Measurements from ENCODE around the gene RETN. TPM values are rescaled to one million over a fixed set of nuclear protein-coding genes. Genes with fewer than 3 reads are reported as not detected.
A peak's percentile ranks its signal among the peaks of the same experiment; 100 is the strongest.

The RETN gene
- total RNA-seq, 1 experiment from 2014 or later = not detected

GRCh38 chr19:7629347-7630054 lies 39.3 kb upstream of the RETN start, which contains the start of the genes PET100 and XAB2:
Gene PET100, plus strand, starts transcription at chr19:7629793. Its CDS starts 41 bp downstream, at chr19:7629834.
Gene XAB2, minus strand, starts transcription at chr19:7629545. Its CDS starts 18 bp downstream, at chr19:7629527.
- no peak for TF ChIP-seq CTCF (IDR thresholded peaks at IDR 0.05; ENCODE audit: insufficient read depth in 1 of 2, low read depth in 1 of 2, low read length in 1 of 2, severe bottlenecking in 1 of 2, unreplicated experiment in 1 of 2)
- Histone ChIP-seq H3K9me3 (no peaks in the 10 kb centered on the region), H3K27me3 (replicated peaks; ENCODE audit: control insufficient read depth, insufficient read depth, low read length) (no peaks in the 10 kb centered on the region), H3K36me3 (ENCODE audit: control insufficient read depth, insufficient read depth, low read length) (no peaks in the 10 kb centered on the region; the same call in 1 of the 2 replicates), H3K4me1 (peaks cover 8% of the 10 kb centered on the region; the same call in 1 of the 2 replicates), H3K4me3 (ENCODE audit: low read depth, low read length) (peak within 1 kb of the TSS; percentile 85)
- intact Hi-C loops (cut with micrococcal nuclease; ENCODE audit: unreplicated experiment) = loop anchor here (1.0 kb wide), 1 partner anchor 8 kb away; the partner anchor contains the start of gene STXBP2
- Mint-ChIP-seq H3K4me3 (ENCODE audit: unreplicated experiment) (peak within 1 kb of the TSS; percentile 94), H3K4me1 (ENCODE audit: low read depth, unreplicated experiment) (peaks cover 7% of the 10 kb centered on the region), H3K27ac (ENCODE audit: unreplicated experiment) (peak within 1 kb of the TSS; percentile 97), H3K9me3 (ENCODE audit: unreplicated experiment) (no peaks in the 10 kb centered on the region), H3K36me3 (ENCODE audit: insufficient read depth, unreplicated experiment) (peaks cover 17% of the 10 kb centered on the region), H3K27me3 (ENCODE audit: insufficient read depth, unreplicated experiment) (no peaks in the 10 kb centered on the region)
- POLR2A ChIA-PET = interaction anchor here (0.6 to 1.1 kb wide), 7 partner anchors 8 to 1725 kb away, joined by 3 to 8 read pairs (median 4); partner anchors contain the start of gene TIMM44
- no TSS peak for BruUV-seq (replicated peaks)
- CTCF ChIA-PET = interaction anchor here (0.6 to 1.9 kb wide), 5 partner anchors 8 to 239 kb away, joined by 3 to 12 read pairs (median 4); partner anchors contain the start of gene TRAPPC5
- DNase-seq = peak; percentile 94 to 97

GRCh38 chr19:7631577-7631976 lies 37.3 kb upstream of the RETN start:
- Histone ChIP-seq H3K27me3 (replicated peaks; ENCODE audit: control insufficient read depth, insufficient read depth, low read length) (no peaks in the 10 kb centered on the region), H3K9me3 (no peaks in the 10 kb centered on the region), H3K36me3 (ENCODE audit: control insufficient read depth, insufficient read depth, low read length) (no peaks in the 10 kb centered on the region), H3K4me3 (ENCODE audit: low read depth, low read length) (no peak overlapping the region), H3K4me1 (peaks cover 15% of the 10 kb centered on the region)
- Mint-ChIP-seq H3K27me3 (ENCODE audit: insufficient read depth, unreplicated experiment) (no peaks in the 10 kb centered on the region), H3K36me3 (ENCODE audit: insufficient read depth, unreplicated experiment) (peaks cover 15% of the 10 kb centered on the region), H3K9me3 (ENCODE audit: unreplicated experiment) (no peaks in the 10 kb centered on the region), H3K27ac (ENCODE audit: unreplicated experiment) (no peak overlapping the region), H3K4me3 (ENCODE audit: unreplicated experiment) (no peak overlapping the region), H3K4me1 (ENCODE audit: low read depth, unreplicated experiment) (peaks cover 7% of the 10 kb centered on the region)
- DNase-seq = no peak
- intact Hi-C loops (cut with micrococcal nuclease; ENCODE audit: unreplicated experiment) = no loop called here
- BruUV-seq (replicated peaks) = no TSS peak
- ChIA-PET CTCF (no interaction called here), POLR2A (no interaction called here)
- no peak for TF ChIP-seq CTCF (IDR thresholded peaks at IDR 0.05; ENCODE audit: insufficient read depth in 1 of 2, low read depth in 1 of 2, low read length in 1 of 2, severe bottlenecking in 1 of 2, unreplicated experiment in 1 of 2)

GRCh38 chr19:7632340-7633203 lies 36.3 kb upstream of the RETN start:
- intact Hi-C loops (cut with micrococcal nuclease; ENCODE audit: unreplicated experiment) = no loop called here
- Mint-ChIP-seq H3K36me3 (ENCODE audit: insufficient read depth, unreplicated experiment) (peaks cover 25% of the 10 kb centered on the region), H3K27me3 (ENCODE audit: insufficient read depth, unreplicated experiment) (no peaks in the 10 kb centered on the region), H3K4me3 (ENCODE audit: unreplicated experiment) (no peak overlapping the region), H3K9me3 (ENCODE audit: unreplicated experiment) (no peaks in the 10 kb centered on the region), H3K27ac (ENCODE audit: unreplicated experiment) (no peak overlapping the region), H3K4me1 (ENCODE audit: low read depth, unreplicated experiment) (peaks cover 7% of the 10 kb centered on the region)
- TF ChIP-seq CTCF (IDR thresholded peaks at IDR 0.05; ENCODE audit: insufficient read depth in 1 of 2, low read depth in 1 of 2, low read length in 1 of 2, severe bottlenecking in 1 of 2, unreplicated experiment in 1 of 2) = no peak
- Histone ChIP-seq H3K27me3 (replicated peaks; ENCODE audit: control insufficient read depth, insufficient read depth, low read length) (no peaks in the 10 kb centered on the region), H3K4me3 (ENCODE audit: low read depth, low read length) (no peak overlapping the region), H3K4me1 (peaks cover 16% of the 10 kb centered on the region), H3K36me3 (ENCODE audit: control insufficient read depth, insufficient read depth, low read length) (no peaks in the 10 kb centered on the region), H3K9me3 (no peaks in the 10 kb centered on the region)
- ChIA-PET CTCF (no interaction called here), POLR2A (interaction anchor here (0.6 kb wide), 1 partner anchor 563 kb away, joined by 5 read pairs; the partner anchor contains the start of gene ZNF557)
- DNase-seq = no peak
- no TSS peak for BruUV-seq (replicated peaks)
